22Rv1 (cell line): Measurements from ENCODE around the gene MDH2.
"Not testable (repeated sequence)": the region's sequence is repeated elsewhere in the genome, so short reads cannot be mapped to it uniquely, and the experiment has no call there.

Experiments
- H3K27ac ChIP-seq: fragments of 450-650 bp; 2 replicates; pipeline ENCODE4 v1.5.1; 2017
- ZFX ChIP-seq: fragments of 450-650 bp; IDR thresholded peaks from 2 replicates; pipeline ENCODE4 v1.6.1; 2017; ENCODE audit warnings: antibody characterized with exemption, borderline replicate concordance
- TF ChIP-seq, protein P1 (sequence below): fragments of 450-650 bp; IDR thresholded peaks from 2 replicates; pipeline ENCODE4 v1.5.1; 2017; ENCODE audit warnings: mild to moderate bottlenecking

MDH2 gene

DNA sequence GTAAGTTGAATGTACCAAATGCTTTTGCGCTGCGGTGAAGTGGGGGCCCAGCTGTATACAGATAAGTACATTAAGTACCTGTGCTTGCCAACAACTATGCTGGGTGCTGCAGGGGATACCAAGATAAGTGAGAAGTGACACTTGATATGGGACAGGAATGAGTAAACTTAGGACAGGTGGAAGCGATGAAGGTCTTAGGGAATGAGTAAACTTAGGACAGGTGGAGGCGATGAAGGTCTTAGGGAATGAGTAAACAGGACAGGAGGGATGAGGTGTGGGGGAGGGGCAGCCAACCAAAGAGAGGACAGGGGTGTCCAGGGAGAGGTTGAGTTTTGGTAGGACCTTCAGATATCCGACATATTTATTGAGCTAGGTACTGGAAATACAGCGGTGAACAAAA lies 1.4 kb downstream of the MDH2 start:
- peak overlapping the region; percentile 95 for H3K27ac ChIP-seq
- TF ChIP-seq, protein P1, sequence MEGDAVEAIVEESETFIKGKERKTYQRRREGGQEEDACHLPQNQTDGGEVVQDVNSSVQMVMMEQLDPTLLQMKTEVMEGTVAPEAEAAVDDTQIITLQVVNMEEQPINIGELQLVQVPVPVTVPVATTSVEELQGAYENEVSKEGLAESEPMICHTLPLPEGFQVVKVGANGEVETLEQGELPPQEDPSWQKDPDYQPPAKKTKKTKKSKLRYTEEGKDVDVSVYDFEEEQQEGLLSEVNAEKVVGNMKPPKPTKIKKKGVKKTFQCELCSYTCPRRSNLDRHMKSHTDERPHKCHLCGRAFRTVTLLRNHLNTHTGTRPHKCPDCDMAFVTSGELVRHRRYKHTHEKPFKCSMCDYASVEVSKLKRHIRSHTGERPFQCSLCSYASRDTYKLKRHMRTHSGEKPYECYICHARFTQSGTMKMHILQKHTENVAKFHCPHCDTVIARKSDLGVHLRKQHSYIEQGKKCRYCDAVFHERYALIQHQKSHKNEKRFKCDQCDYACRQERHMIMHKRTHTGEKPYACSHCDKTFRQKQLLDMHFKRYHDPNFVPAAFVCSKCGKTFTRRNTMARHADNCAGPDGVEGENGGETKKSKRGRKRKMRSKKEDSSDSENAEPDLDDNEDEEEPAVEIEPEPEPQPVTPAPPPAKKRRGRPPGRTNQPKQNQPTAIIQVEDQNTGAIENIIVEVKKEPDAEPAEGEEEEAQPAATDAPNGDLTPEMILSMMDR: no peak
- no peak for TF ChIP-seq ZFX

DNA sequence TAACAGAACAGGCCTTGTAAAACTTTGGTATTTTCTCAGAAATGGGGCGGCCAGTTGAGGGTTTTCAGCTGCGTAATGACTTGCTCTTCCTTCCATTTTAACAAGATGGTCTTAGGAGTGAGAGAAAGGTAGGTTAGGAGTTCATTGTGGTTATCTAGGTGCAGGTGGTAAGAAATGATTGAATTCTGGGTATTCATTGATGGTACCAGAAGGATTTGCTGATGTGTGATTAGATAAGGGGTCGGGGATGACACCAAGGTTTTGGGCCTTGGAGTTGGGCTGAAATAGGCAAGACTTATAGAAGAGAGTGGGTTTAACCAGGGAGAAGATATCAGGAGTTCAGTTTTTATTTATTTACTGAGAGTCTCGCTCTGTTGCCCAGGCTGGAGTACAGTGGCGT lies 2.6 kb downstream of the MDH2 start:
- no peak overlapping the region for H3K27ac ChIP-seq
- TF ChIP-seq, protein P1: no peak
- TF ChIP-seq ZFX: no peak

DNA sequence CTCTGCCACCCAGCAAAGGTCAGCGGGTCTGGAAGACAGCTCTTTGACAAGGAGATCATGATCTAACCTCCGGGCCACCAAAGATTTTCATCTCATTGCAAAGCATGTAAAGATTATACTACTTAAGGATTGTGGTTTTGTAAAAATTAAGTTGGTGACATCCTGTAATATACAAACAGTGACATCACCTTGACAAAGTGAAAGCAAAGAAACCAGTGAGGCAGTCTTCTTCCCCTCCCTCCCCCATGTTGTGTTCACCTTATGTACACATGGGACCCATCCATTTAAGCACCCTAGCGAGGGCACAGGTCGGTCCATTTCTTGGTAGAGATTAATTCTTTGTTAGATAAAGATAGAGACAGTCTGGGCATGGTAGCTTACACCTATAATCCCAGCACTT lies 3.9 kb downstream of the MDH2 start:
- H3K27ac ChIP-seq: no peak overlapping the region
- no peak for TF ChIP-seq ZFX
- TF ChIP-seq, protein P1: no peak

DNA sequence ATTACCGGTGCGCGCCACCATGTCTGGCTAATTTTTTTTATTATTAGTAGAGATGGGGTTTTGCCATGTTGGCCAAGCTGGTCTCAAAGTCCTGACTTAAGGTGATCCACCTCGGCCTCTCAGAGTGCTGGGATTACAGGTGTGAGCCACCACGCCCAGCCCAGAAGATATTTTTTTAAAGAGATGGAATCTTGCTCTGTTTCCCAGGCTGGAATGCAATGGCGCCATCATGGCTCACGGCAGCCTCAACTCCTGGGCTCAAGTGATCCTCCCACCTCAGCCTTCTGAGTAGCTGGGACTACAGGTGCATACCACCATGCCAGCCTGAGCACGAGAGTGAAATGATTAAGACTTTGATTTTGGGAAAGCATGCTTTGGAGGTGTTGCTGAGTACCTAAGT lies 4.8 kb downstream of the MDH2 start:
- H3K27ac ChIP-seq: not testable (repeated sequence)

DNA sequence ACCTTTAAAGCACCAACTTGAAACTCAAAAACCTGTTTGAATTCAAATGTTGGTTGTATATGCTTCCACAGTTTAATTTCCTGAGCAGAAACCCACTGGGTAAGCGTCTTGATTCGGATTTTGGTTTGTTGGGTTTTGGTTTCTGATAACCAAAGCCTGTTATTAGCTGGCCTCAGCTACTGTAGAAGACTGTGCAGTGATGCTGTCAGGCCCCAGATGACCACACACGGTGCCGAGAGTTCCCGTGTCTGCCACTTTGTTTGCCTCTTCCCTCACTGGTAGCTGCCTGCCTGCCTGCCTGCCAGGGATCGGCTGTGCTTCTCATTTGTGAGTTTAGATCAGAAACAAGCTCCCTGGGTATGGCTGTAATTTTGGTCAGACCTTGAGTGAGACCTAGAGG lies 5.6 kb downstream of the MDH2 start:
- TF ChIP-seq, protein P1: no peak
- no peak for TF ChIP-seq ZFX
- H3K27ac ChIP-seq: no peak overlapping the region

DNA sequence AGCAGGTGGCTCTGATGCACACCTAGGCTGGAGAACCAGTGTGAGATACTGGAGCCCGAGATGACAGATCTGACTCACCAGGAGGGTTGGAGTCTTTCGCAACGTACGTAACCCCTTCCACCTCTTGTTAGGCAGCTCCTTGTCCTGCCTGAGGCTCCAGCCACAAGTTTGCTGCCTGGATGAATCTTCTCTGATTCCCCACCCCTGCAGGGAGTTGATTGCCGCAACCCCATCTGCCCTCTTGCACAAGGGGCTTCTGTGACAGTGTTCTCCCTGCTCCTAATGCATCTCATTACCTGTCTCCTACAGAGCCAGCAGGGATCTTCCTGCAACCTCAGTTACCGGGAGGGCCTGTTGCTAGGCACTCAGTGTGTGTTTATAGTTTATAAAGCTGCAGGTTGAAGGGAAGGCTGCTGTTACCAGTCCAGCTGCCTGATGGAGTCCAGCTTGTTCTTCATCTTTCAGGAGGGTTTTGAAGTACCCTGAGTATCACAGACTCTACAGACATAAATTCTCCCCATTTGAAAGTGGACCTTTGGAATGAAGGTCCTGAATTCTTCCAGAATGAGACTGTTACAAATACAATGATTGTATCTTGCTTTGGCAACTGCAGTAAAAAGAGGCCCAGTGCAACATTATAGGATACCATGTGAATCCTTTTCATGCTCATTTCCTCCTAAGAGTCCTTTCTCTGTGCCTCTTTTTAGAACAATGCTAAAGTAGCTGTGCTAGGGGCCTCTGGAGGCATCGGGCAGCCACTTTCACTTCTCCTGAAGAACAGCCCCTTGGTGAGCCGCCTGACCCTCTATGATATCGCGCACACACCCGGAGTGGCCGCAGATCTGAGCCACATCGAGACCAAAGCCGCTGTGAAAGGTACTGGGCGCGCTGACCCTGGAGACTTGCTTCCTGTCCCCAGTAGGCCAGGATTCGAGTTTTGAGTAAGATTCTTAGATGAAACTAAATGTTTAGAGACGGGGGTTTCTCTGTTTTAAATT lies 6.5 kb downstream of the MDH2 start:
- no peak for TF ChIP-seq ZFX
- TF ChIP-seq, protein P1: no peak
- no peak overlapping the region for H3K27ac ChIP-seq

DNA sequence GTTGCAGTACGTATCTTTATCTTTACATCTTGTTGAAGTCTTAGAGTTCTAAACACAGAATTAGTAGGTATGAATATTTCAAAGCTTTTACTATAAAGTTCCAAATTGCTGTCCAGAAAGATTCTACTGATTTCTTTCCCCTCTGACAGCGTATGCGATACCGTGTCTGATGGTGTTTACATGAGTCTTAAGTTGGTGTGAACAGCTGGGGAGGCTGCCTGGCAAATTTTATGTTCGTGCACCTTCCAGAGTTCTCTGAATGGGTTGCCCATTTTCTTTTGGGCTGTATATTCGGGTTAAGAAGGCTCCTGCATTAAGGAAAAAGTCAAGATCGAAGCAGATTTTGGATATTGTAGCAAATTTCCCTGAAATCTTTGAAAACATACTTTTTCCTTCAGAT lies 8.3 kb downstream of the MDH2 start:
- TF ChIP-seq ZFX: no peak
- TF ChIP-seq, protein P1: no peak
- H3K27ac ChIP-seq: no peak overlapping the region
